ENCODE measurements around the gene PRR33. TPM values are rescaled to one million over a fixed set of nuclear protein-coding genes. Genes with fewer than 3 reads are reported as not detected.
A peak's percentile ranks its signal among the peaks of the same experiment; 100 is the strongest.

Gene PRR33
- total and polyA plus RNA-seq, 9 of the 15 experiments (the other 6 are each of a cell fraction or from before 2014, with no cell fraction given), result not detected

DNA sequence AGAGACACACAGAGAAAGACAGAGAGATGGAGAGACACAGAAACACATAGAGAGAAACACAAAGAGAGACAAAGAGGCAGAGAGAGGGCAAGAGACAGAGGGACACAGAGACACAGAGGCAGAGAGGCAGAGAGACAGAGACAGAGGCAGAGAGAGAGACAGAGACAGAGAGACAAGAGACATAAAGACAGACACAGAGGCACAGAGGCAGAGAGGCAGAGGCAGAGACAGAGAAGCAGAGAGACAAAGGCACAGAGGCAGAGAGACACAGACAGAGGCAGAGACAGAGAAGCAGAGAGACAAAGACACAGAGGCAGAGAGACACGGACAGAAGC is 46.6 kb downstream of the PRR33 start (continued):
- TF ChIP-seq ZBTB40 (IDR thresholded peaks at IDR 0.05), result peak; percentile 8; the same call in 1 of the 2 replicates
- TF ChIP-seq ZBTB40 (CRISPR knock-in tag; IDR thresholded peaks at IDR 0.05), result no peak
- TF ChIP-seq CHAMP1 (IDR thresholded peaks at IDR 0.05), result no peak
- 0 out of 2 replicates have a peak, but pooled peaks have one; percentile 10 for TF ChIP-seq LEF1 (IDR thresholded peaks at IDR 0.05)
- TF ChIP-seq, protein P1, sequence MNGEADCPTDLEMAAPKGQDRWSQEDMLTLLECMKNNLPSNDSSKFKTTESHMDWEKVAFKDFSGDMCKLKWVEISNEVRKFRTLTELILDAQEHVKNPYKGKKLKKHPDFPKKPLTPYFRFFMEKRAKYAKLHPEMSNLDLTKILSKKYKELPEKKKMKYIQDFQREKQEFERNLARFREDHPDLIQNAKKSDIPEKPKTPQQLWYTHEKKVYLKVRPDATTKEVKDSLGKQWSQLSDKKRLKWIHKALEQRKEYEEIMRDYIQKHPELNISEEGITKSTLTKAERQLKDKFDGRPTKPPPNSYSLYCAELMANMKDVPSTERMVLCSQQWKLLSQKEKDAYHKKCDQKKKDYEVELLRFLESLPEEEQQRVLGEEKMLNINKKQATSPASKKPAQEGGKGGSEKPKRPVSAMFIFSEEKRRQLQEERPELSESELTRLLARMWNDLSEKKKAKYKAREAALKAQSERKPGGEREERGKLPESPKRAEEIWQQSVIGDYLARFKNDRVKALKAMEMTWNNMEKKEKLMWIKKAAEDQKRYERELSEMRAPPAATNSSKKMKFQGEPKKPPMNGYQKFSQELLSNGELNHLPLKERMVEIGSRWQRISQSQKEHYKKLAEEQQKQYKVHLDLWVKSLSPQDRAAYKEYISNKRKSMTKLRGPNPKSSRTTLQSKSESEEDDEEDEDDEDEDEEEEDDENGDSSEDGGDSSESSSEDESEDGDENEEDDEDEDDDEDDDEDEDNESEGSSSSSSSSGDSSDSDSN (IDR thresholded peaks at IDR 0.05; ENCODE audit: borderline replicate concordance in 1 of 2, low read depth in 2 of 2, low read length in 2 of 2), result no peak
- TF ChIP-seq, protein P2, sequence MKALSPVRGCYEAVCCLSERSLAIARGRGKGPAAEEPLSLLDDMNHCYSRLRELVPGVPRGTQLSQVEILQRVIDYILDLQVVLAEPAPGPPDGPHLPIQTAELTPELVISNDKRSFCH (CRISPR knock-in tag; IDR thresholded peaks at IDR 0.05), result no peak
- TF ChIP-seq, protein P2 (tag; IDR thresholded peaks at IDR 0.05), result no peak
- TF ChIP-seq ZNF316 (IDR thresholded peaks at IDR 0.05), result no peak
- TF ChIP-seq SMARCE1 (IDR thresholded peaks at IDR 0.05), result 0 out of 2 replicates have a peak, but pooled peaks have one; percentile 27
- TF ChIP-seq ZBED1 (IDR thresholded peaks at IDR 0.05), result no peak
- no peak for TF ChIP-seq ZNF778 (CRISPR knock-in tag; IDR thresholded peaks at IDR 0.05)
- TF ChIP-seq ERF (CRISPR knock-in tag; IDR thresholded peaks at IDR 0.05), result no peak
- no peak for TF ChIP-seq IRF1 (CRISPR knock-in tag; IDR thresholded peaks at IDR 0.05; ENCODE audit: borderline replicate concordance)
- no peak for TF ChIP-seq ZNF77 (CRISPR knock-in tag; IDR thresholded peaks at IDR 0.05)
- TF ChIP-seq SETDB1 (IDR thresholded peaks at IDR 0.05; ENCODE audit: low read length), result no peak
- TF ChIP-seq LARP7 (IDR thresholded peaks at IDR 0.05), result peak; percentile 9

All from K562 (cell line).